Heart right ventricle (tissue), 16 donors: ENCODE measurements around the gene HSF2. TPM values are rescaled to one million over a fixed set of nuclear protein-coding genes. Genes with fewer than 3 reads are reported as not detected.

ENCODE experiments used
- ATAC-seq, 8 donors: fragments of 200-7000 bp; cut with Tn5 transposase; one replicate each; pipeline ENCODE4 v1.9.1; 2020; ENCODE audit warnings: mild to moderate bottlenecking in 8 of 8, moderate library complexity in 8 of 8, moderate number of reproducible peaks in 1 of 8
- DNase-seq, 2 donors: peaks; one replicate each; pipeline ENCODE4 v3.0.0-alpha.2; 2020
- H3K27ac ChIP-seq, 10 donors: fragments of 200-600 bp; sonication (generic) in 2 of 10; one replicate each; pipeline versions ENCODE4 v1.5.0 to v1.8.0; 2020 to 2022; ENCODE audit warnings: mild to moderate bottlenecking in 3 of 10
- H3K27me3 ChIP-seq, 7 donors: fragments of 200-600 bp; one replicate each; pipeline ENCODE4 v1.8.0; 2021 to 2022; ENCODE audit warnings: mild to moderate bottlenecking in 2 of 7
- H3K36me3 ChIP-seq, 9 donors: fragments of 200-600 bp; sonication (generic) in 1 of 9; one replicate each; pipeline versions ENCODE4 v1.5.0 to v1.8.0; 2020 to 2022; ENCODE audit warnings: mild to moderate bottlenecking in 2 of 9
- H3K4me1 ChIP-seq, 9 donors: fragments of 200-600 bp; sonication (generic) in 1 of 9; one replicate each; pipeline versions ENCODE4 v1.5.0 to v1.8.0; 2020 to 2022; ENCODE audit warnings: mild to moderate bottlenecking in 4 of 9
- H3K4me3 ChIP-seq, 10 donors: fragments of 200-600 bp; sonication (generic) in 2 of 10; one replicate each; pipeline versions ENCODE4 v1.5.0 to v1.8.0; 2020 to 2022; ENCODE audit warnings: mild to moderate bottlenecking in 7 of 10, moderate library complexity in 2 of 10
- H3K9me3 ChIP-seq, 11 donors: fragments of 200-600 bp in 10 of 11; sonication (generic) in 2 of 11; one replicate each; pipeline versions ENCODE4 v1.5.0 to v1.8.0; 2013 to 2022; ENCODE audit warnings: mild to moderate bottlenecking in 2 of 11, control low read depth in 1 of 11, moderate library complexity in 1 of 11
- CTCF ChIP-seq, 9 donors: fragments of 200-600 bp; sonication (generic) in 2 of 9; IDR thresholded peaks; one replicate each; pipeline versions ENCODE4 v1.5.0 to v1.8.0; 2021 to 2022; ENCODE audit warnings: antibody characterized with exemption in 9 of 9, mild to moderate bottlenecking in 5 of 9, moderate library complexity in 1 of 9
- WGBS, 2 donors: extraction: QIAGEN DNeasy Blood & Tissue Kit; methylation state at CpG; one replicate each; pipeline ENCODE4 v1.1.7; 2013; ENCODE audit warnings: inconsistent platforms in 1 of 2; 5-methylcytosine and 5-hydroxymethylcytosine counted together
- intact Hi-C, 10 donors: fragments of 100-400 bp; cut with DNase I; formaldehyde crosslinking; loops; one replicate each; pipeline versions ENCODE4 v1.11.1 to v1.14.2; 2022
- long read RNA-seq, 3 donors: library from polyadenylated mRNA; unstranded; transcript quantifications; one replicate each; pipeline ENCODE4 v2.0.0, GENCODE V29; 2020 to 2021
- polyA plus RNA-seq, 2 donors: library from polyadenylated mRNA; stranded (reverse); fragments of 200-250 nt; gene quantifications; one replicate each; pipeline ENCODE4 v1.2.3, GENCODE V29; 2013
- total RNA-seq, 10 donors: library from RNA; stranded (reverse); fragmentation: NEBNext Ultra II Directional in 3 of 10; extraction: Animal tissue kit (Norgen Biotek cat#: 25700) in 3 of 10; gene quantifications; one replicate each; pipeline versions ENCODE4 v1.2.1 to v1.2.4, GENCODE V29; 2021 to 2023
- donor health status: Arrhythmogenic right ventricular cardiomyopathy.
- donor health status: ischemic (EF 13 %, LVEDD 7.1; RV severe dilation, severe dysfunction).
- donor health status: healthy with polysubstance abuse.
- donor health status: DM: no; HTN: yes; CAD: no.
- donor health status: DM: no; HTN: no; CAD: no.
- donor health status: ischemic (EF 25% LVEDD 6.9; RV normal size, moderate dysfunction).
- donor health status: ischemic (EF 25% LVEDD 5.7; RV mildly dilated, moderate dysfunction).
- donor health status: healthy.
- donor health status: DM: yes; HTN: yes; CAD: no.
- donor health status: Ischemic cardiomyopathy.
- donor health status: ischemic (EF 35%, LVEDD 5.7; RV mildly dilated, moderate dysfunction).
- donor health status: nonischemic (EF 11% LVEDD 7.7; RV severe dilation, severe dysfunction).
- donor health status: DM: yes; HTN: yes; CAD: no.
- donor health status: PGD.
- donor health status: ischemic (EF 29% LVEDD 5.4; RV normal size, mild dysfunction).
- donor health status: nonischemic (EF 23%, LVEDD 6.1; RV moderate dilation, normal function).

The HSF2 gene
- 10 to 100 TPM; 13.8 to 28.7 (median 23.0) TPM for total RNA-seq
- polyA plus RNA-seq, result 10 to 100 TPM; 22.8 to 26.6 TPM
- long read RNA-seq, donor 1, transcript HSF2-201 (13 exons, 2,549 nt), result major isoform, 33 of 59 reads
- long read RNA-seq, donor 1, transcript HSF2-202 (12 exons, 2,643 nt), result minor isoform, 22 of 59 reads
- long read RNA-seq, donor 1, partial matches to known transcripts, result 1 of 59 reads
- long read RNA-seq, donor 1, other reads (novel, unspliced or antisense), result 2 of 59 reads
- long read RNA-seq, donor 2, transcript HSF2-202 (12 exons, 2,643 nt), result minor isoform, 25 of 71 reads
- long read RNA-seq, donor 2, transcript HSF2-201 (13 exons, 2,549 nt), result major isoform, 35 of 71 reads
- long read RNA-seq, donor 2, partial matches to known transcripts, result 1 of 71 reads
- long read RNA-seq, donor 2, other reads (novel, unspliced or antisense), result 10 of 71 reads
- long read RNA-seq, donor 3, transcript HSF2-202 (12 exons, 2,643 nt), result major isoform, 42 of 81 reads
- long read RNA-seq, donor 3, transcript HSF2-201 (13 exons, 2,549 nt), result minor isoform, 33 of 81 reads
- long read RNA-seq, donor 3, partial matches to known transcripts, result 2 of 81 reads
- long read RNA-seq, donor 3, other reads (novel, unspliced or antisense), result 4 of 81 reads

- Histone ChIP-seq H3K27me3 (no peaks in the 10 kb centered on the region), H3K27ac (peak within 1 kb of the TSS; percentile 32 to 92 (median 88)), H3K4me1 (peaks cover 0 to 46% (median 28%) of the 10 kb centered on the region in 9 donors), H3K36me3 (no peaks in the 10 kb centered on the region), H3K4me3 (peak within 1 kb of the TSS; percentile 76 to 99 (median 95)), H3K9me3 (no peaks in the 10 kb centered on the region)
- intact Hi-C loops, result loop anchor here in 7 of 10 donors (2.0 to 5.0 kb wide), 2 partner anchors 71 to 73 kb away; partner anchors contain the start of gene SERINC1 (in 7 of the 7)
- 0 to 1% methylated on average over 78 to 82 of the region's 82 CpGs for WGBS, 2 donors
- ATAC-seq (peak; percentile 99 to 100 (median 99)), DNase-seq (peak; percentile 95 to 96)
- peak in 6 of 9 donors; percentile 28 to 66 (median 50) for TF ChIP-seq CTCF (IDR thresholded peaks at IDR 0.05)
These were observed at the start of gene HSF2 for GRCh38 chr6:122399348-122400120. HSF2 (plus strand) TSS chr6:122399652; CDS start chr6:122399738, 86 bp downstream.

- no peak for TF ChIP-seq CTCF (IDR thresholded peaks at IDR 0.05)
- intact Hi-C loops, result no loop called here
- no peak for DNase-seq
- H3K4me3 ChIP-seq, result no peak overlapping the region
- no peaks in the 10 kb centered on the region for H3K27me3 ChIP-seq
- no peaks in the 10 kb centered on the region for H3K4me1 ChIP-seq
- H3K36me3 ChIP-seq, result no peaks in the 10 kb centered on the region
- H3K27ac ChIP-seq, result no peak overlapping the region
- ATAC-seq, result no peak
- no peaks in the 10 kb centered on the region for H3K9me3 ChIP-seq
These were observed 46.3 kb upstream of the HSF2 start for GRCh38 chr6:122352981-122353664.

GRCh38 chr6:122360809-122361208, 38.6 kb upstream of the HSF2 start:
- intact Hi-C loops, result loop anchor here in 1 of 10 donors (10.0 kb wide), 1 partner anchor 1296 kb away; no protein-coding TSS in a partner anchor
- Histone ChIP-seq H3K4me1 (no peaks in the 10 kb centered on the region), H3K4me3 (no peak overlapping the region), H3K36me3 (no peaks in the 10 kb centered on the region), H3K9me3 (no peaks in the 10 kb centered on the region), H3K27ac (no peak overlapping the region), H3K27me3 (no peaks in the 10 kb centered on the region)
- no peak for TF ChIP-seq CTCF (IDR thresholded peaks at IDR 0.05)
- 77 to 83% methylated on average over 11 of the region's 11 CpGs for WGBS, 2 donors
- DNase-seq (no peak), ATAC-seq (no peak)
